ENCODE results near the gene SGCE.

GRCh38 chr7:94584113-94584512, 71.8 kb downstream of the SGCE start:
- TF ChIP-seq CTCF (conservative IDR thresholded peaks at IDR 0.05; ENCODE audit: low read length): no peak
- no peak for TF ChIP-seq EZH2phosphoT487 (IDR thresholded peaks at IDR 0.05; ENCODE audit: borderline replicate concordance, low read depth, low read length)
